ENCODE measurements around the gene EPHB2.

The EPHB2 gene

GRCh38 chr1:22863766-22864165 lies 153.1 kb downstream of the EPHB2 start:
- no peaks in the 10 kb centered on the region for H3K36me3 ChIP-seq (ENCODE audit: insufficient read depth, low read length)
- no peaks in the 10 kb centered on the region for H3K4me1 ChIP-seq (ENCODE audit: insufficient read depth, low read length, poor library complexity, severe bottlenecking)
- no peak overlapping the region for H3K4me2 ChIP-seq (ENCODE audit: low read depth, low read length, poor library complexity, severe bottlenecking)
- no peaks in the 10 kb centered on the region for H3F3A ChIP-seq (ENCODE audit: low read depth)
- no peaks in the 10 kb centered on the region for H3K9me3 ChIP-seq (ENCODE audit: insufficient read depth, low read depth, low read length)
- H3K9ac ChIP-seq (ENCODE audit: low read depth, low read length, poor library complexity, severe bottlenecking): no peak overlapping the region
- H3K9me2 ChIP-seq (replicated peaks; ENCODE audit: low read depth, low read length): no peaks in the 10 kb centered on the region
- no peak overlapping the region for H3K4me3 ChIP-seq (ENCODE audit: low read length, poor library complexity, severe bottlenecking)
- H4K20me1 ChIP-seq (ENCODE audit: insufficient read depth, low read length, poor library complexity, severe bottlenecking): no peaks in the 10 kb centered on the region
- TF ChIP-seq EZH2phosphoT487 (IDR thresholded peaks at IDR 0.05; ENCODE audit: borderline replicate concordance): no peak
- TF ChIP-seq CTCF (conservative IDR thresholded peaks at IDR 0.05; ENCODE audit: low read length): no peak
- H3K79me2 ChIP-seq (ENCODE audit: insufficient read depth, low read length): no peaks in the 10 kb centered on the region
- H2AFZ ChIP-seq (ENCODE audit: low read length): no peak overlapping the region
- no peaks in the 10 kb centered on the region for H3K27me3 ChIP-seq (ENCODE audit: insufficient read depth, low read length, poor library complexity, severe bottlenecking)

GRCh38 chr1:22864886-22865285 lies 154.2 kb downstream of the EPHB2 start:
- Histone ChIP-seq H3K9ac (ENCODE audit: low read depth, low read length, poor library complexity, severe bottlenecking) (no peak overlapping the region), H3K9me2 (replicated peaks; ENCODE audit: low read depth, low read length) (no peaks in the 10 kb centered on the region), H3K27me3 (ENCODE audit: insufficient read depth, low read length, poor library complexity, severe bottlenecking) (no peaks in the 10 kb centered on the region), H3K4me2 (ENCODE audit: low read depth, low read length, poor library complexity, severe bottlenecking) (no peak overlapping the region), H3K4me3 (ENCODE audit: low read length, poor library complexity, severe bottlenecking) (no peak overlapping the region), H3F3A (ENCODE audit: low read depth) (no peaks in the 10 kb centered on the region), H4K20me1 (ENCODE audit: insufficient read depth, low read length, poor library complexity, severe bottlenecking) (no peaks in the 10 kb centered on the region), H3K9me3 (ENCODE audit: insufficient read depth, low read depth, low read length) (no peaks in the 10 kb centered on the region), H2AFZ (ENCODE audit: low read length) (no peak overlapping the region), H3K79me2 (ENCODE audit: insufficient read depth, low read length) (no peaks in the 10 kb centered on the region), H3K4me1 (ENCODE audit: insufficient read depth, low read length, poor library complexity, severe bottlenecking) (no peaks in the 10 kb centered on the region), H3K36me3 (ENCODE audit: insufficient read depth, low read length) (no peaks in the 10 kb centered on the region)
- TF ChIP-seq CTCF (conservative IDR thresholded peaks at IDR 0.05; ENCODE audit: low read length) (no peak), EZH2phosphoT487 (IDR thresholded peaks at IDR 0.05; ENCODE audit: borderline replicate concordance) (no peak)

GRCh38 chr1:22865736-22866135 lies 155.1 kb downstream of the EPHB2 start:
- no peaks in the 10 kb centered on the region for H4K20me1 ChIP-seq (ENCODE audit: insufficient read depth, low read length, poor library complexity, severe bottlenecking)
- no peaks in the 10 kb centered on the region for H3K27me3 ChIP-seq (ENCODE audit: insufficient read depth, low read length, poor library complexity, severe bottlenecking)
- no peaks in the 10 kb centered on the region for H3K9me3 ChIP-seq (ENCODE audit: insufficient read depth, low read depth, low read length)
- H3K9ac ChIP-seq (ENCODE audit: low read depth, low read length, poor library complexity, severe bottlenecking): no peak overlapping the region
- H3K36me3 ChIP-seq (ENCODE audit: insufficient read depth, low read length): no peaks in the 10 kb centered on the region
- no peaks in the 10 kb centered on the region for H3K79me2 ChIP-seq (ENCODE audit: insufficient read depth, low read length)
- H3F3A ChIP-seq (ENCODE audit: low read depth): no peaks in the 10 kb centered on the region
- H3K4me3 ChIP-seq (ENCODE audit: low read length, poor library complexity, severe bottlenecking): no peak overlapping the region
- H2AFZ ChIP-seq (ENCODE audit: low read length): no peak overlapping the region
- H3K4me1 ChIP-seq (ENCODE audit: insufficient read depth, low read length, poor library complexity, severe bottlenecking): no peaks in the 10 kb centered on the region
- H3K4me2 ChIP-seq (ENCODE audit: low read depth, low read length, poor library complexity, severe bottlenecking): no peak overlapping the region
- H3K9me2 ChIP-seq (replicated peaks; ENCODE audit: low read depth, low read length): no peaks in the 10 kb centered on the region
- no peak for TF ChIP-seq EZH2phosphoT487 (IDR thresholded peaks at IDR 0.05; ENCODE audit: borderline replicate concordance)
- no peak for TF ChIP-seq CTCF (conservative IDR thresholded peaks at IDR 0.05; ENCODE audit: low read length)

All from Loucy (cell line).